Tibial nerve (tissue), 4 donors: ENCODE measurements around the gene EYS. TPM values are rescaled to one million over a fixed set of nuclear protein-coding genes. Genes with fewer than 3 reads are reported as not detected.

Experiments
- DNase-seq, 2 donors: peaks; one replicate each; pipeline ENCODE4 v3.0.0-alpha.2; 2019; ENCODE audit warnings: low spot score in 2 of 2
- H3K27ac ChIP-seq, 4 donors: fragments of 200-600 bp; sonication (generic) in 3 of 4; one replicate each; pipeline ENCODE4 v1.5.1; 2017 to 2019; ENCODE audit warnings: mild to moderate bottlenecking in 1 of 4
- H3K27me3 ChIP-seq, 2 donors: fragments of 200-600 bp; sonication (generic) in 1 of 2; one replicate each; pipeline versions ENCODE4 v1.5.1 to v1.6.0; 2017 to 2019
- H3K36me3 ChIP-seq, 3 donors: fragments of 200-600 bp; sonication (generic); one replicate each; pipeline ENCODE4 v1.5.1; 2018 to 2019
- H3K4me1 ChIP-seq, 4 donors: fragments of 200-600 bp; sonication (generic) in 3 of 4; one replicate each; pipeline ENCODE4 v1.5.1; 2017 to 2019
- H3K4me3 ChIP-seq, 4 donors: fragments of 200-600 bp; sonication (generic) in 3 of 4; one replicate each; pipeline ENCODE4 v1.5.1; 2017 to 2019; ENCODE audit warnings: mild to moderate bottlenecking in 1 of 4, moderate library complexity in 1 of 4
- H3K9me3 ChIP-seq, 4 donors: fragments of 200-600 bp; sonication (generic) in 3 of 4; one replicate each; pipeline ENCODE4 v1.5.1; 2017 to 2019
- EP300 ChIP-seq, 2 donors: sonication (generic); formaldehyde crosslinking; IDR thresholded peaks; one replicate each; pipeline ENCODE4 v1.6.1; 2017; ENCODE audit warnings: antibody characterized with exemption in 2 of 2, mild to moderate bottlenecking in 1 of 2
- POLR2A ChIP-seq, 2 donors: fragments of 450-650 bp; IDR thresholded peaks; one replicate each; pipeline ENCODE4 v1.6.1; 2017; ENCODE audit warnings: antibody characterized with exemption in 2 of 2, mild to moderate bottlenecking in 2 of 2, moderate library complexity in 2 of 2
- WGBS, 2 donors: methylation state at CpG; one replicate each; pipeline ENCODE4 v1.1.5; 2018; 5-methylcytosine and 5-hydroxymethylcytosine counted together
- total RNA-seq, 4 donors: library from RNA; depleted of rRNA; stranded (reverse); fragments of >200 nt; gene quantifications; one replicate each; pipeline ENCODE4 v1.1.0, GENCODE V29; 2016
- TF ChIP-seq, protein P1 (sequence below), 5 experiments: fragments of 200-600 bp in 3 of 5; fragments of 450-650 bp in 2 of 5; sonication (generic) in 3 of 5; IDR thresholded peaks; one replicate each; pipeline ENCODE4 v1.5.1; 2016 to 2019; ENCODE audit warnings: antibody characterized with exemption in 5 of 5, mild to moderate bottlenecking in 3 of 5, moderate library complexity in 2 of 5

The EYS gene
- total RNA-seq, 4 donors from 2014 or later: under 0.01 to 4.5 (median 0.39) TPM; not detected in 1

DNA sequence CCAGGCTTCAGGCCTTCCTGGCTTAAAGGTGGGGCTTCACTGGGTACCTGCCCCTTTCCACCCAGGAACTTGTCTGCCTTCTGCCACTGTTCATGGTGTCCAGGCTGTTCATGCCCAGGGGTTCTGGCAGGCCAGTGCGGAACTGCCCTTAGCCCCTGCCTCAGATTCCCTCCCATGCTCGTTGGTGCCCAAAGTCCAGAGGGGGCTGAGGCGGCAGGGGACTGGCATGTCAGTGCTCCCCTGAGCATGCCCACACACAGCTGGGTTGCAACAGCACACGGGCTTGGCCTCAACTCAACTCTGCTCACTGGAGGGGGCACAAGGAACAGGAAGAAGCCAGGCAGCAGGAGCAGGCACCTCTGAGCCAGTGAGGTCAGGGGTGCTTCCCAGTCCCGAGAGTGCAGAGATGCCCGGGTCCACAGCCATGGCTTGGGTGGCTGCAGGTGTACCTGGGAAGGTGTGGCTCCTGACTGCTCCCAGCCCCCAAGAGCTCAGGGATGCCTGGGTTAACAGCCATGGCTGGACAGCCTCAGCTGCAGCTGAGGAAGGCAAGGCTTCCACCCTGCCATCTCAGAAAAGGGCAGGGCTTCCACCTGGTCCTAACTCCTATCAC lies 845.9 kb downstream of the EYS start:
- Histone ChIP-seq H3K9me3 (no peaks in the 10 kb centered on the region), H3K36me3 (no peaks in the 10 kb centered on the region), H3K27ac (no peak overlapping the region), H3K4me1 (no peaks in the 10 kb centered on the region), H3K27me3 (no peaks in the 10 kb centered on the region), H3K4me3 (no peak overlapping the region)
- TF ChIP-seq EP300 (IDR thresholded peaks at IDR 0.05) (no peak), POLR2A (IDR thresholded peaks at IDR 0.05) (no peak)
- TF ChIP-seq, protein P1, sequence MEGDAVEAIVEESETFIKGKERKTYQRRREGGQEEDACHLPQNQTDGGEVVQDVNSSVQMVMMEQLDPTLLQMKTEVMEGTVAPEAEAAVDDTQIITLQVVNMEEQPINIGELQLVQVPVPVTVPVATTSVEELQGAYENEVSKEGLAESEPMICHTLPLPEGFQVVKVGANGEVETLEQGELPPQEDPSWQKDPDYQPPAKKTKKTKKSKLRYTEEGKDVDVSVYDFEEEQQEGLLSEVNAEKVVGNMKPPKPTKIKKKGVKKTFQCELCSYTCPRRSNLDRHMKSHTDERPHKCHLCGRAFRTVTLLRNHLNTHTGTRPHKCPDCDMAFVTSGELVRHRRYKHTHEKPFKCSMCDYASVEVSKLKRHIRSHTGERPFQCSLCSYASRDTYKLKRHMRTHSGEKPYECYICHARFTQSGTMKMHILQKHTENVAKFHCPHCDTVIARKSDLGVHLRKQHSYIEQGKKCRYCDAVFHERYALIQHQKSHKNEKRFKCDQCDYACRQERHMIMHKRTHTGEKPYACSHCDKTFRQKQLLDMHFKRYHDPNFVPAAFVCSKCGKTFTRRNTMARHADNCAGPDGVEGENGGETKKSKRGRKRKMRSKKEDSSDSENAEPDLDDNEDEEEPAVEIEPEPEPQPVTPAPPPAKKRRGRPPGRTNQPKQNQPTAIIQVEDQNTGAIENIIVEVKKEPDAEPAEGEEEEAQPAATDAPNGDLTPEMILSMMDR (IDR thresholded peaks at IDR 0.05): no peak
- DNase-seq: no peak
- 84 to 87% methylated on average over 6 of the region's 6 CpGs for WGBS, 2 donors

GRCh38 chr6:64860203-64860602 lies 846.8 kb downstream of the EYS start:
- DNase-seq: no peak

GRCh38 chr6:64850121-64850520 lies 856.9 kb downstream of the EYS start:
- H3K27ac ChIP-seq: no peak overlapping the region
- 81 to 89% methylated on average over 1 of the region's 1 CpG for WGBS, 2 donors
- H3K36me3 ChIP-seq: no peaks in the 10 kb centered on the region
- no peak overlapping the region for H3K4me3 ChIP-seq
- TF ChIP-seq, protein P1 (IDR thresholded peaks at IDR 0.05): no peak
- TF ChIP-seq POLR2A (IDR thresholded peaks at IDR 0.05) (no peak), EP300 (IDR thresholded peaks at IDR 0.05) (no peak)
- H3K27me3 ChIP-seq: no peaks in the 10 kb centered on the region
- H3K4me1 ChIP-seq: no peaks in the 10 kb centered on the region
- H3K9me3 ChIP-seq: no peaks in the 10 kb centered on the region
- DNase-seq: no peak

More at GRCh38 chr6:64860203-64860602, 846.8 kb downstream of the EYS start:
- 93% methylated on average over 2 of the region's 2 CpGs; no CpG with 5 or more reads in 1 of the 2 donors for whole genome bisulfite sequencing, 2 donors
- Histone ChIP-seq H3K36me3 (no peaks in the 10 kb centered on the region), H3K4me3 (no peak overlapping the region), H3K4me1 (no peaks in the 10 kb centered on the region), H3K27ac (no peak overlapping the region), H3K27me3 (no peaks in the 10 kb centered on the region), H3K9me3 (no peaks in the 10 kb centered on the region)
- no peak for TF ChIP-seq EP300 (IDR thresholded peaks at IDR 0.05)
- no peak for TF ChIP-seq POLR2A (IDR thresholded peaks at IDR 0.05)
- TF ChIP-seq, protein P1 (IDR thresholded peaks at IDR 0.05): no peak

DNA sequence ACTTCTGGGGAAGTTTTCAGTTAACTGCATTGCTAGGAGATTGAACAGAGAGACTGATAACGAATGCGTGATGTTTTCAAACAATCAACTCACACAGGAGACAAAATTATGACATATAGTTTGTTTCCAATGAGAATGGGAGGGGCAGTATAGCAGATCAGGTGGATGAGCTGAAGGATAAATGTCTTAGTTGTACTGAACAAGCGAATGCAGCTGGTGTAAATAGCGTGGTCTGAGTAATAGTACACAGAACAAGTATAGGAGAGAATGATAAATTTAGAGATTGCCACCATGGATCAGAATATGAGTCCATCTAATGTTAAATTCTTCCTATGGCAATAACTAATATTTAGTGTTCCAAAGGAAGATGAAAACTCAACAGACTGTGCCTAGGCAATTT lies 858.6 kb downstream of the EYS start:
- Histone ChIP-seq H3K9me3 (no peaks in the 10 kb centered on the region), H3K36me3 (no peaks in the 10 kb centered on the region), H3K4me1 (no peaks in the 10 kb centered on the region), H3K27ac (no peak overlapping the region), H3K4me3 (no peak overlapping the region), H3K27me3 (no peaks in the 10 kb centered on the region)
- WGBS, 2 donors: 89 to 93% methylated on average over 4 of the region's 4 CpGs
- no peak for TF ChIP-seq EP300 (IDR thresholded peaks at IDR 0.05)
- TF ChIP-seq, protein P1 (IDR thresholded peaks at IDR 0.05): no peak
- DNase-seq: no peak

GRCh38 chr6:64847396-64847795 lies 859.6 kb downstream of the EYS start:
- DNase-seq: no peak
- Histone ChIP-seq H3K36me3 (no peaks in the 10 kb centered on the region), H3K4me1 (no peaks in the 10 kb centered on the region), H3K27me3 (no peaks in the 10 kb centered on the region), H3K27ac (no peak overlapping the region), H3K9me3 (no peaks in the 10 kb centered on the region), H3K4me3 (no peak overlapping the region)
- TF ChIP-seq POLR2A (IDR thresholded peaks at IDR 0.05) (no peak), EP300 (IDR thresholded peaks at IDR 0.05) (no peak)
- TF ChIP-seq, protein P1 (IDR thresholded peaks at IDR 0.05): no peak
- WGBS, 2 donors: 83 to 85% methylated on average over 1 of the region's 1 CpG
